Parathyroid adenoma (tissue), 2 donors: ENCODE measurements around the gene RAD50.
"Not testable (repeated sequence)": the region's sequence is repeated elsewhere in the genome, so short reads cannot be mapped to it uniquely, and the experiment has no call there.

Experiments
- H2AFZ ChIP-seq: fragments of 300-600 bp; sonication (generic); one replicate; pipeline ENCODE4 v1.7.0; 2017; ENCODE audit warnings: antibody characterized with exemption, mild to moderate bottlenecking
- H3K27ac ChIP-seq: fragments of 300-600 bp; sonication (generic); one replicate; pipeline ENCODE4 v1.7.0; 2017
- H3K27me3 ChIP-seq: fragments of 300-600 bp; sonication (generic); one replicate; pipeline ENCODE4 v1.7.0; 2017; ENCODE audit warnings: low read length; ENCODE audit not compliant: control insufficient read depth, insufficient read depth
- H3K36me3 ChIP-seq: fragments of 300-600 bp; sonication (generic); one replicate; pipeline ENCODE4 v1.7.0; 2017; ENCODE audit warnings: low read length; ENCODE audit not compliant: control insufficient read depth, insufficient read depth
- H3K4me1 ChIP-seq: fragments of 300-600 bp; sonication (generic); one replicate; pipeline ENCODE4 v1.7.0; 2017; ENCODE audit warnings: control low read depth
- H3K4me2 ChIP-seq: fragments of 300-600 bp; sonication (generic); one replicate; pipeline ENCODE4 v1.7.0; 2017; ENCODE audit warnings: low read length
- H3K4me3 ChIP-seq: fragments of 300-600 bp; sonication (generic); one replicate; pipeline ENCODE4 v1.7.0; 2017; ENCODE audit warnings: low read depth, low read length
- H3K79me2 ChIP-seq: fragments of 300-600 bp; sonication (generic); one replicate; pipeline ENCODE4 v1.7.0; 2017; ENCODE audit warnings: control low read depth
- H3K9ac ChIP-seq: fragments of 300-600 bp; sonication (generic); one replicate; pipeline ENCODE4 v1.7.0; 2017; ENCODE audit warnings: mild to moderate bottlenecking
- H3K9me3 ChIP-seq: fragments of 300-600 bp; sonication (generic); one replicate; pipeline ENCODE4 v1.7.0; 2017; ENCODE audit warnings: low read length; ENCODE audit not compliant: control insufficient read depth
- TF ChIP-seq, protein P1 (sequence below): fragments of 300-600 bp; sonication (generic); IDR thresholded peaks from one replicate; pipeline ENCODE4 v1.7.0; 2017; ENCODE audit warnings: antibody characterized with exemption, mild to moderate bottlenecking
- donor health status: primary hyperparathyroidism.

The RAD50 gene

DNA sequence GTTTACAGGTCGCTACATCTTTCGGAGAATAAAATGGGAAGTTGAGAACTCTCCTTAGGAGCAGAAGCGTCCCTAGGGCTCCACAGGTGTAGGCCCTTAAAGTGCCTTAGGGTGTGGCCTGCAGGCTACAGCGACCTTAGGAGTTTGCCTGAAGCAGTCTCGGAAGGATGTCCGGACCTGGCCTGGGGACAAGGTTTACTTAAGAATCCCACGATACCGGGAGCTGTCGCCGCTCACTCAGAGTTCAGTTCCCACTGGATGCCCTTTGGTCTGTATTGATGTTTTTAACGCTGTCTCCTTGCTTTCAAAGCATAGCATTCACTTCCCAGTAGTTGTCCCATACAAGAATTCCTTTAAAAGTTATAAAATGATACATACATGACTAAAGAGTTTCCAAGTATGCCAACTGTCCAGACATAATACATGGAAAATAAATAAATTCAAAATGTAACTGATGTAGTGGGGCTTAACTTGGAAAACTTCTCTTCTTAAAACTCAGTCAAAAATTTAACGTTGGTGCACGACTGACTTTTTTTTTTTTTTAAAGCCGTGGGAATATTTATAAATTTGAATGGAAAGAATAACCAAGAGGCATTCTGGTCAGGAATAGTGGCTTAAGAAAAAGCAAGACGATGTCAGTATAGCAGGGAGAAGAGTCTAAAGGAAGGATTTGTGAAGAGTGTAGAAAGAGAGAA, 848 bp downstream of the RAD50 start:
- H3K79me2 ChIP-seq, result peaks cover 23% of the 10 kb centered on the region
- H3K9me3 ChIP-seq, result no peaks in the 10 kb centered on the region
- peak overlapping the region; percentile 17 for H3K9ac ChIP-seq
- no peaks in the 10 kb centered on the region for H3K27me3 ChIP-seq
- peaks cover 5% of the 10 kb centered on the region for H3K4me1 ChIP-seq
- H2AFZ ChIP-seq, result peak overlapping the region; percentile 98
- TF ChIP-seq, protein P1, sequence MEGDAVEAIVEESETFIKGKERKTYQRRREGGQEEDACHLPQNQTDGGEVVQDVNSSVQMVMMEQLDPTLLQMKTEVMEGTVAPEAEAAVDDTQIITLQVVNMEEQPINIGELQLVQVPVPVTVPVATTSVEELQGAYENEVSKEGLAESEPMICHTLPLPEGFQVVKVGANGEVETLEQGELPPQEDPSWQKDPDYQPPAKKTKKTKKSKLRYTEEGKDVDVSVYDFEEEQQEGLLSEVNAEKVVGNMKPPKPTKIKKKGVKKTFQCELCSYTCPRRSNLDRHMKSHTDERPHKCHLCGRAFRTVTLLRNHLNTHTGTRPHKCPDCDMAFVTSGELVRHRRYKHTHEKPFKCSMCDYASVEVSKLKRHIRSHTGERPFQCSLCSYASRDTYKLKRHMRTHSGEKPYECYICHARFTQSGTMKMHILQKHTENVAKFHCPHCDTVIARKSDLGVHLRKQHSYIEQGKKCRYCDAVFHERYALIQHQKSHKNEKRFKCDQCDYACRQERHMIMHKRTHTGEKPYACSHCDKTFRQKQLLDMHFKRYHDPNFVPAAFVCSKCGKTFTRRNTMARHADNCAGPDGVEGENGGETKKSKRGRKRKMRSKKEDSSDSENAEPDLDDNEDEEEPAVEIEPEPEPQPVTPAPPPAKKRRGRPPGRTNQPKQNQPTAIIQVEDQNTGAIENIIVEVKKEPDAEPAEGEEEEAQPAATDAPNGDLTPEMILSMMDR, result no peak
- no peaks in the 10 kb centered on the region for H3K36me3 ChIP-seq
- peak overlapping the region; percentile 87 for H3K4me3 ChIP-seq
- H3K4me2 ChIP-seq, result peak overlapping the region; percentile 89
- peak overlapping the region; percentile 77 for H3K27ac ChIP-seq

DNA sequence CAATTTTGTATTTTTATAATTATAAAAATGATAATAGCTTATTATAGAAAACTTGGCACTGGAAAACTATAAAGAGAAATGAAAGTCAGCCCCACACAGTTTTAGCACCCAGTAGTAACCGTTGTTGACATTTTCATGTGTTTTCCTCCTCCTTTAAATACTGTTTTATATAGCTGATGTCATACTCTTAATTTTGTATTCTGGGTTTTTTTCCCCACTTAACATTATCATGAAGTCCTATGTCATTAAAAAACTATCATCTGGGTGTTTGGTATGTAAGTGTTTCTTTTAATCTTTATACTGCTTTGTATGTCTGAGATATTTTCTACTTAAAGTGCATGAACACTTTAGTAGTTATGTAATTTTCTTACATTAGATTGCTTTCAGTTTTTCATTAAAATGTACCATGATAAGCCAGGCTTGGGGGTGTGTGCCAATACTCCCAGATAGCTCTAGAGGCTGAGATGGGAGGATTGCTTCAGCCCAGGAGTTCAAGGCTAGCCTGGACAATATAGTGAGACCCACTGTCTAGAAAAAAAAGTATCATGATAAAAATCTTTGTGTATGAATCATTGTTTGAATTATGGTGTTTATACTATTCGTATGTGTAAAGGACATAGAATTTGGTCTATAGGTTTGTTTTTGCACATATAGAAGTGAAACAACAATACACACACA, 2.7 kb downstream of the RAD50 start:
- H3K4me1 ChIP-seq, result peaks cover 5% of the 10 kb centered on the region
- H3K27me3 ChIP-seq, result no peaks in the 10 kb centered on the region
- H3K9ac ChIP-seq, result no peak overlapping the region
- H3K36me3 ChIP-seq, result no peaks in the 10 kb centered on the region
- H3K27ac ChIP-seq, result no peak overlapping the region
- H3K9me3 ChIP-seq, result no peaks in the 10 kb centered on the region
- no peak overlapping the region for H2AFZ ChIP-seq
- H3K4me3 ChIP-seq, result no peak overlapping the region
- peaks cover 28% of the 10 kb centered on the region for H3K79me2 ChIP-seq
- TF ChIP-seq, protein P1, result no peak
- H3K4me2 ChIP-seq, result no peak overlapping the region

DNA sequence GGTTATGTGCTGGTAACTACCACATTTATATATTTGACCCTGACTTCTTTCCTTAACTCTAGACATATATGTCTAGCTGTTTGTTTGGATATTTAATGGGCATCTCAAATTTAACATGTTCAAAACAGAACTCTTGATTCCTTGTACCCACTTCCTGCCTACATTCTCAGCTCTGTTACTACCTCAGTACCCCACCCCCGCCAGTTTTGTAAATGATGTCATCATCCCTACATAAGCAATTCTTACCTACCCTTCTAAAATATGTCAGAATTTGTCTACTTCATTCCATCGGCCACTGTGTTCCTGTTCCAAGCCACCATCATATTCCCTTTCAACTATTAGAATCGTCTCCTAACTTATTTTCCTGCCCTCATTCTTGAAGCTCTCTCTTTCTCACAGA, 4.8 kb downstream of the RAD50 start:
- Histone ChIP-seq H3K27ac (no peak overlapping the region), H3K27me3 (no peaks in the 10 kb centered on the region), H3K4me1 (peaks cover under 1% of the 10 kb centered on the region), H3K4me3 (no peak overlapping the region), H3K4me2 (no peak overlapping the region), H3K9me3 (no peaks in the 10 kb centered on the region), H2AFZ (no peak overlapping the region), H3K36me3 (no peaks in the 10 kb centered on the region), H3K79me2 (peaks cover 37% of the 10 kb centered on the region), H3K9ac (no peak overlapping the region)
- TF ChIP-seq, protein P1, result no peak

- not testable (repeated sequence) for H3K9ac ChIP-seq, H3K9me3 ChIP-seq, H3K4me2 ChIP-seq, H3K36me3 ChIP-seq, H3K4me1 ChIP-seq, H3K27ac ChIP-seq, H3K27me3 ChIP-seq, H2AFZ ChIP-seq, H3K4me3 ChIP-seq
- H3K79me2 ChIP-seq, result peaks cover 35% of the 10 kb centered on the region
Measured at GRCh38 chr5:132564555-132564954, 7.8 kb downstream of the RAD50 start.

GRCh38 chr5:132566657-132567056, 9.9 kb downstream of the RAD50 start:
- Histone ChIP-seq H3K9me3 (no peaks in the 10 kb centered on the region), H2AFZ (no peak overlapping the region), H3K27me3 (no peaks in the 10 kb centered on the region), H3K9ac (no peak overlapping the region), H3K27ac (no peak overlapping the region), H3K4me2 (no peak overlapping the region), H3K36me3 (no peaks in the 10 kb centered on the region), H3K4me1 (no peaks in the 10 kb centered on the region), H3K4me3 (no peak overlapping the region), H3K79me2 (peaks cover 22% of the 10 kb centered on the region)
- TF ChIP-seq, protein P1, result no peak
